Parathyroid adenoma (tissue), 2 donors: ENCODE data around the gene SIGLEC10.

Experiments used
- H2AFZ ChIP-seq: fragments of 300-600 bp; sonication (generic); one replicate; pipeline ENCODE4 v1.7.0; 2017; ENCODE audit warnings: antibody characterized with exemption, mild to moderate bottlenecking
- H3K27ac ChIP-seq: fragments of 300-600 bp; sonication (generic); one replicate; pipeline ENCODE4 v1.7.0; 2017
- H3K27me3 ChIP-seq: fragments of 300-600 bp; sonication (generic); one replicate; pipeline ENCODE4 v1.7.0; 2017; ENCODE audit warnings: low read length; ENCODE audit not compliant: control insufficient read depth, insufficient read depth
- H3K36me3 ChIP-seq: fragments of 300-600 bp; sonication (generic); one replicate; pipeline ENCODE4 v1.7.0; 2017; ENCODE audit warnings: low read length; ENCODE audit not compliant: control insufficient read depth, insufficient read depth
- H3K4me1 ChIP-seq: fragments of 300-600 bp; sonication (generic); one replicate; pipeline ENCODE4 v1.7.0; 2017; ENCODE audit warnings: control low read depth
- H3K4me2 ChIP-seq: fragments of 300-600 bp; sonication (generic); one replicate; pipeline ENCODE4 v1.7.0; 2017; ENCODE audit warnings: low read length
- H3K4me3 ChIP-seq: fragments of 300-600 bp; sonication (generic); one replicate; pipeline ENCODE4 v1.7.0; 2017; ENCODE audit warnings: low read depth, low read length
- H3K79me2 ChIP-seq: fragments of 300-600 bp; sonication (generic); one replicate; pipeline ENCODE4 v1.7.0; 2017; ENCODE audit warnings: control low read depth
- H3K9ac ChIP-seq: fragments of 300-600 bp; sonication (generic); one replicate; pipeline ENCODE4 v1.7.0; 2017; ENCODE audit warnings: mild to moderate bottlenecking
- H3K9me3 ChIP-seq: fragments of 300-600 bp; sonication (generic); one replicate; pipeline ENCODE4 v1.7.0; 2017; ENCODE audit warnings: low read length; ENCODE audit not compliant: control insufficient read depth
- CTCF ChIP-seq: fragments of 300-600 bp; sonication (generic); IDR thresholded peaks from one replicate; pipeline ENCODE4 v1.7.0; 2017; ENCODE audit warnings: antibody characterized with exemption, mild to moderate bottlenecking
- donor health status: primary hyperparathyroidism.

SIGLEC10 gene

GRCh38 chr19:51461723-51462161, 44.3 kb upstream of the SIGLEC10 start:
- Histone ChIP-seq H3K27ac (no peak overlapping the region), H3K9ac (no peak overlapping the region), H3K79me2 (no peaks in the 10 kb centered on the region), H3K4me2 (no peak overlapping the region), H3K27me3 (no peaks in the 10 kb centered on the region), H3K4me1 (no peaks in the 10 kb centered on the region), H3K9me3 (no peaks in the 10 kb centered on the region), H2AFZ (no peak overlapping the region), H3K36me3 (no peaks in the 10 kb centered on the region), H3K4me3 (no peak overlapping the region)
- TF ChIP-seq CTCF = no peak

- H3K4me3 ChIP-seq = no peak overlapping the region
- TF ChIP-seq CTCF = no peak
Observed at GRCh38 chr19:51460164-51460992, 42.9 kb upstream of the SIGLEC10 start.

GRCh38 chr19:51458899-51459505, 41.6 kb upstream of the SIGLEC10 start:
- Histone ChIP-seq H3K27ac (no peak overlapping the region), H3K27me3 (no peaks in the 10 kb centered on the region), H3K4me2 (no peak overlapping the region), H3K9ac (no peak overlapping the region), H3K79me2 (no peaks in the 10 kb centered on the region), H3K9me3 (no peaks in the 10 kb centered on the region), H2AFZ (no peak overlapping the region), H3K4me1 (no peaks in the 10 kb centered on the region), H3K36me3 (no peaks in the 10 kb centered on the region), H3K4me3 (no peak overlapping the region)
- no peak for TF ChIP-seq CTCF

More at GRCh38 chr19:51460164-51460992, 42.9 kb upstream of the SIGLEC10 start:
- Histone ChIP-seq H3K4me1 (no peaks in the 10 kb centered on the region), H3K36me3 (no peaks in the 10 kb centered on the region), H3K27me3 (no peaks in the 10 kb centered on the region), H3K27ac (no peak overlapping the region), H3K9ac (no peak overlapping the region), H3K9me3 (no peaks in the 10 kb centered on the region), H2AFZ (peak overlapping the region; percentile 24), H3K4me2 (no peak overlapping the region), H3K79me2 (no peaks in the 10 kb centered on the region)

- no peak for TF ChIP-seq CTCF
- no peaks in the 10 kb centered on the region for H3K79me2 ChIP-seq
- H3K27ac ChIP-seq = no peak within 1 kb of the TSS
- H3K4me2 ChIP-seq = no peak within 1 kb of the TSS
- H2AFZ ChIP-seq = no peak within 1 kb of the TSS
- H3K36me3 ChIP-seq = no peaks in the 10 kb centered on the region
- H3K4me1 ChIP-seq = no peaks in the 10 kb centered on the region
- no peaks in the 10 kb centered on the region for H3K27me3 ChIP-seq
- no peak within 1 kb of the TSS for H3K4me3 ChIP-seq
- H3K9ac ChIP-seq = no peak within 1 kb of the TSS
- no peaks in the 10 kb centered on the region for H3K9me3 ChIP-seq
Observed at GRCh38 chr19:51458051-51458645, 40.7 kb upstream of the SIGLEC10 start, which contains the start of gene SIGLEC8. Gene SIGLEC8 (minus strand): TSS chr19:51458454. CDS start chr19:51458387, 67 bp downstream.
